Measurements from ENCODE around the gene GINS3. TPM values are rescaled to one million over a fixed set of nuclear protein-coding genes. Genes with fewer than 3 reads are reported as not detected.

Gene GINS3
- total RNA-seq, 2 donors from 2014 or later: 5.1 to 8.9 TPM

DNA sequence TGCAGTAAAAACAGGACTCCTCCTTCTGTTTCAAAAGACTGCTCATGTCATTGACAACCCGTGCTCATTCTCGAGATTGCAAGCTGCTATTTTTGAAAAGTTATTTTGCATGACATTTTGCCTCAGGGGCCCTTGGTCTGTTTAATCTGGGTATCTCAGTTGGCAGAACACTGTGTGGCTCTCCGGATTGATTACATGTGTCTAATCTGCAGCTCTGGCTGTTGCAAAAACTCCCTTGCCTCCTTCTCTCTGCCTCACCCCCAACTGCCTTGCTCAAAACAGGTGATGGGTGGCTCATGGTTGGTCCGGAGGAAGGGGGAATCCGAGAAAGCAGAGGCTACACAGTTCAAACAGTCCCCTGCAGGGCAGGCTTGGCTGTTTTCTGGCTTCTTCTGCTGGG is 25.3 kb downstream of the GINS3 start:
- intact Hi-C loops (cut with DNase I): no loop called here
- TF ChIP-seq POLR2A (IDR thresholded peaks at IDR 0.05): no peak
- TF ChIP-seq POLR2AphosphoS5 (IDR thresholded peaks at IDR 0.05): no peak
- TF ChIP-seq, protein P1, sequence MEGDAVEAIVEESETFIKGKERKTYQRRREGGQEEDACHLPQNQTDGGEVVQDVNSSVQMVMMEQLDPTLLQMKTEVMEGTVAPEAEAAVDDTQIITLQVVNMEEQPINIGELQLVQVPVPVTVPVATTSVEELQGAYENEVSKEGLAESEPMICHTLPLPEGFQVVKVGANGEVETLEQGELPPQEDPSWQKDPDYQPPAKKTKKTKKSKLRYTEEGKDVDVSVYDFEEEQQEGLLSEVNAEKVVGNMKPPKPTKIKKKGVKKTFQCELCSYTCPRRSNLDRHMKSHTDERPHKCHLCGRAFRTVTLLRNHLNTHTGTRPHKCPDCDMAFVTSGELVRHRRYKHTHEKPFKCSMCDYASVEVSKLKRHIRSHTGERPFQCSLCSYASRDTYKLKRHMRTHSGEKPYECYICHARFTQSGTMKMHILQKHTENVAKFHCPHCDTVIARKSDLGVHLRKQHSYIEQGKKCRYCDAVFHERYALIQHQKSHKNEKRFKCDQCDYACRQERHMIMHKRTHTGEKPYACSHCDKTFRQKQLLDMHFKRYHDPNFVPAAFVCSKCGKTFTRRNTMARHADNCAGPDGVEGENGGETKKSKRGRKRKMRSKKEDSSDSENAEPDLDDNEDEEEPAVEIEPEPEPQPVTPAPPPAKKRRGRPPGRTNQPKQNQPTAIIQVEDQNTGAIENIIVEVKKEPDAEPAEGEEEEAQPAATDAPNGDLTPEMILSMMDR (IDR thresholded peaks at IDR 0.05): no peak
- Histone ChIP-seq H3K27me3 (replicated peaks; ENCODE audit: insufficient read depth) (no peaks in the 10 kb centered on the region), H3K36me3 (no peaks in the 10 kb centered on the region), H3K9me3 (no peaks in the 10 kb centered on the region), H3K4me1 (replicated peaks) (no peaks in the 10 kb centered on the region), H3K27ac (no peak overlapping the region), H3K4me3 (no peak overlapping the region)
- WGBS: 33% methylated on average over 5 of the region's 5 CpGs
- DNase-seq (ENCODE audit: low spot score): no peak

DNA sequence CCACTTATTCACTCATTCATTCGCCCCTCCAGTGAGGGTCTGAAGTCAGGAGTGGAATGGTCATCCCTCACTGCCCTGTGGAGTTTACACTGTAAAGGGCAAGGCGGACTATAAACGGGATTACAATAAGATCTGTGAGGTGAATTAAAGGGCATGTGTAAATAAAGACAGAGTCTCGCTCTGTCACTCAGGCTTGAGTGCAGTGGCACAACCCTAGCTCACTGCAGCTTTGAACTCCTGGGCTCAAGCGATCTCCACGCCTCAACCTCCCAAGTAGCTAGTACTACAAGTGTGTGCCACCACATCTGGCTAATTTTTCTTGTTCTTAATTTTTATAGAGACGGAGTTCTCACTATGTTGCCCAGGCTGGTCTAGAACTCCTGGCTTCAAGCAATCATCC is 25.8 kb downstream of the GINS3 start:
- intact Hi-C loops (cut with DNase I): no loop called here
- Histone ChIP-seq H3K27ac (no peak overlapping the region), H3K4me3 (no peak overlapping the region), H3K4me1 (replicated peaks) (no peaks in the 10 kb centered on the region), H3K9me3 (no peaks in the 10 kb centered on the region), H3K36me3 (no peaks in the 10 kb centered on the region), H3K27me3 (replicated peaks; ENCODE audit: insufficient read depth) (no peaks in the 10 kb centered on the region)
- TF ChIP-seq, protein P1 (IDR thresholded peaks at IDR 0.05): no peak
- TF ChIP-seq POLR2AphosphoS5 (IDR thresholded peaks at IDR 0.05) (no peak), POLR2A (IDR thresholded peaks at IDR 0.05) (no peak)
- 80% methylated on average over 7 of the region's 7 CpGs for WGBS
- DNase-seq (ENCODE audit: low spot score): no peak

DNA sequence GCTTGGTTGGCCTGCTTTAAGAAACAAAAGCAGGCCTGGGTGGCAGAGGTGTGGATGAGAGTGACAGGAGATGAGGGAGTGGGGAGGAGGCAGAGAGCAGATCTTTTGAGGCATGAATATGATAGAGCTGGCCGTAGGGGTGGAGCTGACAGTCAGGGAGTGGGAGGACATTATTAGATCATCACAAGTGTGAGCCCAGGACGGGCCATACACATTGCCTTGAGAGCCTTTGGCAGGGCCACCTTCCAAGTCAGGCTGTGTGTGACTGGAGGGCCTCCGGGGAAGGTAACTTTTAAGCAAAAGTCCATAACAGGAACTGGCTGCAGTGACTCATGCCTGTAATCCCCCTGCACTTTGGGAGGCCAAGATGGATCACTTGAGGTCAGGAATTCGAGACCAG is 26.3 kb downstream of the GINS3 start:
- intact Hi-C loops (cut with DNase I): no loop called here
- no peak overlapping the region for H3K27ac ChIP-seq
- 70% methylated on average over 4 of the region's 4 CpGs for WGBS

DNA sequence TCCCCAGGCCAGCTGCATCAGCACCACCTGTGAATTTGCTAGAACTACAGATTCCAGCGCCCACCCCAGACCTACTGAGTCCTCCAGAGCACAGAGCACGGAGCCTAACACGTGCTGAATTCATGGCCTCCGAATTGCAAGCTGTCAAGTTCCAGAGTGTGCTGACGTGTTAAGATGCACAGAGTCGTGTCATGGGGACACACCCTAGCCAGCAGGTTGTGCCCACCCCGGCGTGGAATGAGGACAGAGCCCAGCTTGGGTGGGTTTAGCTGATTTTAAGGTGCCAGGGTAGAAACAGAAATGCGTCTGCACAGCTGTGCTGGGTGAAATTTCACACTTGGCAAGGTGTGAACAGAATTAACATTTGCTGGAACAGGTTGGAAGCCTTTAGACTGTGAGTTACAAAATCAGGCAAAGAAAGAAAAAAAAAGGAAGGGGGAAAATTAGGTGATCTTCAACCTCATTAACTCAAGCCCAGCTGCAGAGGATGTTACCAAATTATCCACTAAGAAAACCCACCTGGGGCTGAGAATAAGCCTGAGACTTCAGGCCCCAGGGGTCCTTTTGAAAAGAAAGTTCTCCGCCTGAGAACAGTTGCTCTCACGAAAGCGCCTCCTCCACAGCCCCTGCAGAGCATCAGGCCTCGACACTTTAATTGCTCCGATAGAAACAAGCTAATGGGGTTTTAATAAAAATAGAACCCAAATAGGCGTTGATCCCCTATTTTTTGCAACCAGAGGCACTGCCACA is 27.1 kb downstream of the GINS3 start:
- WGBS: 78% methylated on average over 15 of the region's 15 CpGs
- Histone ChIP-seq H3K27ac (no peak overlapping the region), H3K9me3 (no peaks in the 10 kb centered on the region), H3K4me3 (no peak overlapping the region), H3K27me3 (replicated peaks; ENCODE audit: insufficient read depth) (no peaks in the 10 kb centered on the region), H3K36me3 (no peaks in the 10 kb centered on the region), H3K4me1 (replicated peaks) (no peaks in the 10 kb centered on the region)
- TF ChIP-seq POLR2A (IDR thresholded peaks at IDR 0.05): no peak
- TF ChIP-seq, protein P1 (IDR thresholded peaks at IDR 0.05): no peak
- intact Hi-C loops (cut with DNase I): no loop called here
- DNase-seq (ENCODE audit: low spot score): no peak

More for the DNA sequence above, 26.3 kb downstream of the GINS3 start:
- Histone ChIP-seq H3K36me3 (no peaks in the 10 kb centered on the region), H3K4me3 (no peak overlapping the region), H3K4me1 (replicated peaks) (no peaks in the 10 kb centered on the region), H3K9me3 (no peaks in the 10 kb centered on the region), H3K27me3 (replicated peaks; ENCODE audit: insufficient read depth) (no peaks in the 10 kb centered on the region)
- TF ChIP-seq POLR2A (IDR thresholded peaks at IDR 0.05): no peak
- no peak for TF ChIP-seq POLR2AphosphoS5 (IDR thresholded peaks at IDR 0.05)
- TF ChIP-seq, protein P1 (IDR thresholded peaks at IDR 0.05): no peak
- DNase-seq (ENCODE audit: low spot score): no peak

DNA sequence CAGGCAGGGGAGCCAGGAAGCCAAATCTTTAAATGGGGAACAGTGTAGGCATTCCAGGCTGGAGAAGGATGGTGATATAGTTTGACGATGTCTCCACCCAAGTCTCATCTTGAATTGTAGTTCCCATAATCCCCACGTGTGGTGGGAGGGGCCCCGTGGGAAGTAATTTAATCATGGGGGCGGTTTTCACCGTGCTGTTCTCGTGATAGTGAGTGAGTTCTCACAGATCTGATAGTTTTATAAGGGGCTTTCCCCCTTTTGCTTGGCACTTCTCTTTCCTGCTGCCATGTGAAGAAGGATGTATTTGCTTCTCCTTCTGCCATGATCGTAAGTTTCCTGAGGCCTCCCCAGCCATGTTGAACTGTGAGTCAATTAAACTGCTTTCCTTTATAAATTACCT is 28.8 kb downstream of the GINS3 start:
- intact Hi-C loops (cut with DNase I): no loop called here
- no peaks in the 10 kb centered on the region for H3K27me3 ChIP-seq (replicated peaks; ENCODE audit: insufficient read depth)
- no peaks in the 10 kb centered on the region for H3K36me3 ChIP-seq
- H3K4me1 ChIP-seq (replicated peaks): no peaks in the 10 kb centered on the region
- WGBS: 62% methylated on average over 7 of the region's 7 CpGs
- no peaks in the 10 kb centered on the region for H3K9me3 ChIP-seq
- H3K27ac ChIP-seq: no peak overlapping the region
- no peak for DNase-seq (ENCODE audit: low spot score)
- H3K4me3 ChIP-seq: no peak overlapping the region
- TF ChIP-seq POLR2A (IDR thresholded peaks at IDR 0.05): no peak
- TF ChIP-seq, protein P1 (IDR thresholded peaks at IDR 0.05): no peak
- TF ChIP-seq POLR2AphosphoS5 (IDR thresholded peaks at IDR 0.05): no peak
